Measurements from ENCODE around the gene ADAM8. TPM values are rescaled to one million over a fixed set of nuclear protein-coding genes. Genes with fewer than 3 reads are reported as not detected.

ADAM8 gene
- polyA plus RNA-seq, 1 donor (not counting 4 experiments of a cell fraction or from before 2014, with no cell fraction given), result 42.0 TPM

GRCh38 chr10:133271521-133272300 lies 5.0 kb downstream of the ADAM8 start:
- FAIRE-seq, result no peak
- H3K36me3 ChIP-seq (ENCODE audit: control insufficient read depth in 2 of 2, extremely low read depth in 1 of 2, insufficient read depth in 2 of 2, low read length in 2 of 2), result peaks cover 33 to 34% of the 10 kb centered on the region in 2 experiments
- H3K4me2 ChIP-seq (ENCODE audit: control insufficient read depth, extremely low read depth, insufficient read depth, low read depth, low read length), result no peak overlapping the region
- dilution Hi-C loops (cut with MboI; ENCODE audit: extremely low pct_ligation_motif_present, low sequenced_read_pairs), result no loop called here
- no peak for DNase-seq (ENCODE audit: low read depth, low spot score)
- TF ChIP-seq EZH2 (IDR thresholded peaks at IDR 0.05; ENCODE audit: low read length), result no peak
- TF ChIP-seq, protein P1, sequence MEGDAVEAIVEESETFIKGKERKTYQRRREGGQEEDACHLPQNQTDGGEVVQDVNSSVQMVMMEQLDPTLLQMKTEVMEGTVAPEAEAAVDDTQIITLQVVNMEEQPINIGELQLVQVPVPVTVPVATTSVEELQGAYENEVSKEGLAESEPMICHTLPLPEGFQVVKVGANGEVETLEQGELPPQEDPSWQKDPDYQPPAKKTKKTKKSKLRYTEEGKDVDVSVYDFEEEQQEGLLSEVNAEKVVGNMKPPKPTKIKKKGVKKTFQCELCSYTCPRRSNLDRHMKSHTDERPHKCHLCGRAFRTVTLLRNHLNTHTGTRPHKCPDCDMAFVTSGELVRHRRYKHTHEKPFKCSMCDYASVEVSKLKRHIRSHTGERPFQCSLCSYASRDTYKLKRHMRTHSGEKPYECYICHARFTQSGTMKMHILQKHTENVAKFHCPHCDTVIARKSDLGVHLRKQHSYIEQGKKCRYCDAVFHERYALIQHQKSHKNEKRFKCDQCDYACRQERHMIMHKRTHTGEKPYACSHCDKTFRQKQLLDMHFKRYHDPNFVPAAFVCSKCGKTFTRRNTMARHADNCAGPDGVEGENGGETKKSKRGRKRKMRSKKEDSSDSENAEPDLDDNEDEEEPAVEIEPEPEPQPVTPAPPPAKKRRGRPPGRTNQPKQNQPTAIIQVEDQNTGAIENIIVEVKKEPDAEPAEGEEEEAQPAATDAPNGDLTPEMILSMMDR (optimal IDR thresholded peaks at IDR 0.05 in 1 of 3, IDR thresholded peaks at IDR 0.05 in 1 of 3, conservative IDR thresholded peaks at IDR 0.05 in 1 of 3; ENCODE audit: extremely low read depth in 1 of 3, insufficient read depth in 2 of 3, low read length in 3 of 3), result no peak
- H3K79me2 ChIP-seq (ENCODE audit: control insufficient read depth, insufficient read depth, low read length), result peaks cover 62% of the 10 kb centered on the region
- no peak overlapping the region for H3K4me3 ChIP-seq (ENCODE audit: control insufficient read depth in 2 of 3, extremely low read depth in 1 of 3, insufficient read depth in 2 of 3, low read depth in 1 of 3, low read length in 3 of 3)
- H3K27me3 ChIP-seq (ENCODE audit: control insufficient read depth, extremely low read depth, insufficient read depth, low read length), result no peaks in the 10 kb centered on the region
- H3K27ac ChIP-seq (ENCODE audit: control insufficient read depth, insufficient read depth, low read length), result no peak overlapping the region
- H3K4me1 ChIP-seq (ENCODE audit: control insufficient read depth, extremely low read depth, insufficient read depth, low read length), result peaks cover 12% of the 10 kb centered on the region
- H4K20me1 ChIP-seq (ENCODE audit: control insufficient read depth, extremely low read depth, insufficient read depth, low read length), result peaks cover 11% of the 10 kb centered on the region
- no peak overlapping the region for H2AFZ ChIP-seq (ENCODE audit: control insufficient read depth, low read length)
- no peak overlapping the region for H3K9ac ChIP-seq (ENCODE audit: control insufficient read depth, extremely low read depth, insufficient read depth, low read length)
- H3K9me3 ChIP-seq (ENCODE audit: control insufficient read depth, low read depth, low read length), result no peaks in the 10 kb centered on the region
- no peaks in the 10 kb centered on the region for H3K9me1 ChIP-seq (ENCODE audit: control insufficient read depth, extremely low read depth, insufficient read depth, low read length)

DNA sequence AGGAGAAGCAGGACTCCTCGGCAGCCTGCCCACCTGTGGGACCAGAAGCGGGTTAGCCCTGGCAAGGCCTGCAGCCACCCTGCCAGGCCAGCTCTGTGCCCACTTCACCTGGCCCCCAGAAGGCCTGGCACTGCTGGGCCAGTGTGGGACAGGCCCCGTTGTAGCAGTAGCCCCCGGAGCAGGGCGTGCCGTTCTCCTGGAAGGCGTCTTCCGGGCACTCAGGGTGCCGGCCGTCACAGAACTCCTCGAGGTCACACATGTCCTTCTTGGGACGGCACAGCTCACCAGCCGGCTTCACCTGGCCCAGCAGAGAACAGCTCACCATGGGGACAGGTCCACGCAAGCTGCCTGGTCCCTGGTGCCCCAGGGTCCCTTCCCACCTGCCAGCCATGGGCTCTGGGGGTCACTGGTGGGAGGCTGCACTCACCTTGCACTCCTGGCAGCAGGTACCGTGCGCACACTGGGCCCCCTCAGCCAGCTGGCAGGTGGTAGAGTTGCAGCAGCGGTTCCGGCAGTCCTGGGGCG lies 5.8 kb downstream of the ADAM8 start:
- Histone ChIP-seq H3K36me3 (ENCODE audit: control insufficient read depth in 2 of 2, extremely low read depth in 1 of 2, insufficient read depth in 2 of 2, low read length in 2 of 2) (peaks cover 38 to 39% of the 10 kb centered on the region in 2 experiments), H3K4me1 (ENCODE audit: control insufficient read depth, extremely low read depth, insufficient read depth, low read length) (peaks cover 14% of the 10 kb centered on the region), H3K79me2 (ENCODE audit: control insufficient read depth, insufficient read depth, low read length) (peaks cover 53% of the 10 kb centered on the region), H3K9ac (ENCODE audit: control insufficient read depth, extremely low read depth, insufficient read depth, low read length) (no peak overlapping the region), H3K4me2 (ENCODE audit: control insufficient read depth, extremely low read depth, insufficient read depth, low read depth, low read length) (no peak overlapping the region), H2AFZ (ENCODE audit: control insufficient read depth, low read length) (no peak overlapping the region), H3K9me1 (ENCODE audit: control insufficient read depth, extremely low read depth, insufficient read depth, low read length) (no peaks in the 10 kb centered on the region), H3K4me3 (ENCODE audit: control insufficient read depth in 2 of 3, extremely low read depth in 1 of 3, insufficient read depth in 2 of 3, low read depth in 1 of 3, low read length in 3 of 3) (no peak overlapping the region), H3K27ac (ENCODE audit: control insufficient read depth, insufficient read depth, low read length) (no peak overlapping the region), H3K9me3 (ENCODE audit: control insufficient read depth, low read depth, low read length) (no peaks in the 10 kb centered on the region), H3K27me3 (ENCODE audit: control insufficient read depth, extremely low read depth, insufficient read depth, low read length) (no peaks in the 10 kb centered on the region), H4K20me1 (ENCODE audit: control insufficient read depth, extremely low read depth, insufficient read depth, low read length) (peaks cover 11% of the 10 kb centered on the region)
- FAIRE-seq, result no peak
- no peak for DNase-seq (ENCODE audit: low read depth, low spot score)
- dilution Hi-C loops (cut with MboI; ENCODE audit: extremely low pct_ligation_motif_present, low sequenced_read_pairs), result no loop called here
- no peak for TF ChIP-seq EZH2 (IDR thresholded peaks at IDR 0.05; ENCODE audit: low read length)
- TF ChIP-seq, protein P1 (optimal IDR thresholded peaks at IDR 0.05 in 1 of 3, IDR thresholded peaks at IDR 0.05 in 1 of 3, conservative IDR thresholded peaks at IDR 0.05 in 1 of 3; ENCODE audit: extremely low read depth in 1 of 3, insufficient read depth in 2 of 3, low read length in 3 of 3), result no peak

All from keratinocyte (primary cell).